GM18873 (cell line): ENCODE measurements around the gene SNTB2.

Experiments
- ATAC-seq: cut with Tn5 transposase; IDR thresholded peaks from one replicate; pipeline ENCODE4 v1.9.1; 2021; ENCODE audit warnings: mild to moderate bottlenecking, moderate library complexity, moderate number of reproducible peaks; ENCODE audit not compliant: unreplicated experiment, low FRiP score

Gene SNTB2

GRCh38 chr16:69315486-69316311 lies 128.7 kb downstream of the SNTB2 start:
- no peak for ATAC-seq

GRCh38 chr16:69316595-69317034 lies 129.7 kb downstream of the SNTB2 start:
- ATAC-seq = no peak

GRCh38 chr16:69318177-69318910 lies 131.4 kb downstream of the SNTB2 start:
- ATAC-seq = no peak

- no peak for ATAC-seq
These were observed 131.9 kb downstream of the SNTB2 start for GRCh38 chr16:69318911-69319289.

GRCh38 chr16:69319381-69319780 lies 132.4 kb downstream of the SNTB2 start:
- ATAC-seq = no peak

- ATAC-seq = no peak
These were observed 133.1 kb downstream of the SNTB2 start for GRCh38 chr16:69319826-69320739.

GRCh38 chr16:69320740-69321073 lies 133.7 kb downstream of the SNTB2 start:
- no peak for ATAC-seq

GRCh38 chr16:69321080-69321479 lies 134.1 kb downstream of the SNTB2 start:
- ATAC-seq = no peak

GRCh38 chr16:69322343-69322742 lies 135.4 kb downstream of the SNTB2 start:
- ATAC-seq = no peak

- no peak for ATAC-seq
These were observed 136.5 kb downstream of the SNTB2 start for GRCh38 chr16:69323415-69323814.

GRCh38 chr16:69324013-69324531 lies 137.1 kb downstream of the SNTB2 start:
- no peak for ATAC-seq

GRCh38 chr16:69324585-69325253 lies 137.8 kb downstream of the SNTB2 start:
- ATAC-seq = no peak

GRCh38 chr16:69325784-69326171 lies 138.8 kb downstream of the SNTB2 start:
- no peak for ATAC-seq

GRCh38 chr16:69326172-69326873 lies 139.4 kb downstream of the SNTB2 start:
- no peak for ATAC-seq

GRCh38 chr16:69327585-69328310 lies 140.8 kb downstream of the SNTB2 start:
- ATAC-seq = no peak

GRCh38 chr16:69328854-69329316 lies 141.9 kb downstream of the SNTB2 start:
- no peak for ATAC-seq

- peak; percentile 32 for ATAC-seq
These were observed 142.7 kb downstream of the SNTB2 start for GRCh38 chr16:69329369-69330285.
